IMR-90 (cell line): ENCODE data around the gene AIDA. TPM values are rescaled to one million over a fixed set of nuclear protein-coding genes. Genes with fewer than 3 reads are reported as not detected.
A peak's percentile ranks its signal among the peaks of the same experiment; 100 is the strongest.

ENCODE experiments used
- ATAC-seq: fragments of 200-7000 bp; cut with Tn5 transposase; 2 replicates; pipeline ENCODE4 v1.9.1; 2020; ENCODE audit warnings: low read depth, mild to moderate bottlenecking, moderate library complexity
- BruUV-seq: library from RNA; stranded (reverse); fragments of 400-500 nt; replicated peaks from 2 replicates; lab custom pipeline; 2021; lab: Mats Ljungman, UMichigan
- CTCF ChIA-PET: fragments of 300-600 bp; formaldehyde crosslinking; extraction: SDS; loops from one replicate; lab custom pipeline; 2021; ENCODE audit warnings: antibody characterized with exemption; lab: Yijun Ruan, JAX
- POLR2A ChIA-PET: fragments of 300-600 bp; sonication (Branson Sonifier 250); formaldehyde crosslinking; loops from one replicate; lab custom pipeline; 2022; ENCODE audit warnings: antibody characterized with exemption; ENCODE audit not compliant: unreplicated experiment; lab: Charles Lee
- DNase-seq: peaks from one replicate; pipeline ENCODE4 v3.0.0; 2013
- H2AFZ ChIP-seq: replicated peaks from 2 replicates; pipeline ENCODE3; 2013; ENCODE audit warnings: low read length, mild to moderate bottlenecking; ENCODE audit not compliant: poor library complexity
- H2AK5ac ChIP-seq: 2 replicates; pipeline ENCODE4 v1.6.1; 2013; ENCODE audit warnings: low read depth, low read length, inconsistent platforms
- H2AK9ac ChIP-seq: replicated peaks from 2 replicates; pipeline ENCODE3; 2013; ENCODE audit warnings: mild to moderate bottlenecking, low read depth, low read length, moderate library complexity; ENCODE audit not compliant: poor library complexity
- H2BK120ac ChIP-seq: 2 replicates; pipeline ENCODE4 v1.6.1; 2013; ENCODE audit warnings: low read depth, low read length, inconsistent platforms
- H2BK15ac ChIP-seq: 3 replicates; pipeline ENCODE4 v1.6.1; 2013; ENCODE audit warnings: low read depth, low read length, inconsistent platforms
- H2BK20ac ChIP-seq: 2 replicates; pipeline ENCODE4 v1.6.1; 2013; ENCODE audit warnings: low read depth, mild to moderate bottlenecking, inconsistent platforms, low read length, moderate library complexity
- H2BK5ac ChIP-seq: 2 replicates; pipeline ENCODE4 v1.6.1; 2013; ENCODE audit warnings: mild to moderate bottlenecking, low read depth, low read length, inconsistent platforms; ENCODE audit not compliant: poor library complexity, severe bottlenecking
- H3K14ac ChIP-seq: replicated peaks from 2 replicates; pipeline ENCODE4 v1.6.1; 2013; ENCODE audit warnings: low read depth, low read length, inconsistent platforms
- H3K18ac ChIP-seq: 2 replicates; pipeline ENCODE4 v1.6.1; 2013; ENCODE audit warnings: low read depth, low read length, control low read depth
- H3K23ac ChIP-seq: 2 replicates; pipeline ENCODE4 v1.6.1; 2013; ENCODE audit warnings: low read depth, low read length, inconsistent platforms
- H3K27ac ChIP-seq: 2 replicates; pipeline ENCODE4 v1.5.1; 2013; ENCODE audit warnings: mild to moderate bottlenecking, control low read depth, low read length; ENCODE audit not compliant: insufficient read depth
- H3K27me3 ChIP-seq: 2 replicates; pipeline ENCODE4 v1.6.1; 2013; ENCODE audit warnings: low read length; ENCODE audit not compliant: control insufficient read depth, insufficient read depth
- H3K36me3 ChIP-seq: 2 replicates; pipeline ENCODE4 v1.6.1; 2013; ENCODE audit warnings: low read length, mixed read lengths; ENCODE audit not compliant: control insufficient read depth, insufficient read depth
- H3K4ac ChIP-seq: 2 replicates; pipeline ENCODE4 v1.6.1; 2013; ENCODE audit warnings: low read depth, low read length, inconsistent platforms
- H3K4me1 ChIP-seq: 2 replicates; pipeline ENCODE4 v1.6.1; 2013; ENCODE audit warnings: low read length, mixed read lengths; ENCODE audit not compliant: control insufficient read depth, insufficient read depth
- H3K4me2 ChIP-seq: 2 replicates; pipeline ENCODE4 v1.6.1; 2013; ENCODE audit warnings: low read depth, mild to moderate bottlenecking, control low read depth, low read length, moderate library complexity
- H3K4me3 ChIP-seq: 2 replicates; pipeline ENCODE4 v1.5.1; 2013; ENCODE audit warnings: low read depth, mild to moderate bottlenecking, control low read depth, low read length, moderate library complexity; ENCODE audit not compliant: insufficient read depth
- H3K56ac ChIP-seq: 2 replicates; pipeline ENCODE4 v1.6.1; 2013; ENCODE audit warnings: low read length, inconsistent platforms; ENCODE audit not compliant: insufficient read depth; ENCODE audit errors: extremely low read depth
- H3K79me1 ChIP-seq, 2 experiments: 2 replicates each; pipeline ENCODE4 v1.6.1; 2013; ENCODE audit warnings: low read length in 2 of 2, inconsistent platforms in 1 of 2, low read depth in 1 of 2
- H3K9ac ChIP-seq: 2 replicates; pipeline ENCODE4 v1.6.1; 2013; ENCODE audit warnings: low read depth, low read length, control low read depth
- H3K9me1 ChIP-seq: 2 replicates; pipeline ENCODE4 v1.6.1; 2013; ENCODE audit warnings: low read length, inconsistent platforms; ENCODE audit not compliant: insufficient read depth
- H3K9me3 ChIP-seq: 2 replicates; pipeline ENCODE4 v1.6.1; 2013; ENCODE audit warnings: low read length; ENCODE audit not compliant: control insufficient read depth, insufficient read depth
- H4K20me1 ChIP-seq: 2 replicates; pipeline ENCODE4 v1.6.1; 2013; ENCODE audit warnings: low read length, inconsistent platforms; ENCODE audit not compliant: insufficient read depth
- H4K5ac ChIP-seq: 2 replicates; pipeline ENCODE4 v1.6.1; 2013; ENCODE audit warnings: mild to moderate bottlenecking, low read depth, low read length, control low read depth
- H4K8ac ChIP-seq, 2 experiments: 2 replicates each; pipeline ENCODE4 v1.6.1; 2013; ENCODE audit warnings: low read depth in 2 of 2, low read length in 2 of 2, control low read depth in 1 of 2, inconsistent platforms in 1 of 2
- H4K91ac ChIP-seq: 2 replicates; pipeline ENCODE4 v1.6.1; 2013; ENCODE audit warnings: low read depth, low read length, inconsistent platforms; ENCODE audit not compliant: insufficient read depth
- CTCF ChIP-seq: conservative IDR thresholded peaks from 2 replicates; pipeline ENCODE4 v1.5.1; 2012; ENCODE audit warnings: mild to moderate bottlenecking, low read depth, low read length, improper control_type of control experiment
- FOS ChIP-seq: fragments of 150-350 bp; IDR thresholded peaks from 2 replicates; pipeline ENCODE4 v1.6.1; 2016; ENCODE audit warnings: low read depth, low read length
- MXI1 ChIP-seq: IDR thresholded peaks from 2 replicates; pipeline ENCODE4 v1.6.1; 2012; ENCODE audit warnings: low read depth, mild to moderate bottlenecking, low read length, moderate library complexity, borderline replicate concordance
- RCOR1 ChIP-seq: IDR thresholded peaks from 2 replicates; pipeline ENCODE4 v1.6.1; 2012; ENCODE audit warnings: mild to moderate bottlenecking, low read length, improper control_type of control experiment; ENCODE audit not compliant: insufficient replicate concordance
- WGBS, 2 experiments: methylation state at CpG; one replicate each; pipeline versions ENCODE4 v1.1.5 to v1.1.7; 2013; ENCODE audit warnings: missing lambda C conversion rate in 2 of 2; ENCODE audit not compliant: insufficient read length in 1 of 2; ENCODE audit errors: extremely low coverage in 2 of 2; 5-methylcytosine and 5-hydroxymethylcytosine counted together
- dilution Hi-C: fragments of 300-500 bp; cut with HindIII; formaldehyde crosslinking; loops from one replicate; pipeline ENCODE4 v1.14.3; 2018; ENCODE audit warnings: low sequenced_read_pairs; ENCODE audit not compliant: unreplicated experiment
- in situ Hi-C: fragments of 300-500 bp; cut with MboI; formaldehyde crosslinking; loops from 3 replicates; pipeline ENCODE4 v1.14.3; 2019; ENCODE audit warnings: low sequenced_read_pairs, inconsistent platforms, mixed read lengths
- intact Hi-C: fragments of 100-400 bp; cut with micrococcal nuclease; formaldehyde crosslinking; loops from 2 replicates; pipeline ENCODE4 v1.10.0; 2022
- polyA plus RNA-seq, 3 experiments: library from polyadenylated mRNA; depleted of rRNA; stranded (reverse); fragments of >200 nt; gene quantifications; 2 replicates each; pipeline ENCODE4 v1.2.3, GENCODE V29; 2012; ENCODE audit warnings: low replicate concordance in 1 of 3
- total RNA-seq: library from RNA; depleted of rRNA; stranded (reverse); fragments of >200 nt; gene quantifications from 2 replicates; pipeline ENCODE4 v1.2.3, GENCODE V29; 2012

Gene AIDA
- total and polyA plus RNA-seq, 2 of the 4 experiments (the other 2 are of a cell fraction), result 47.9 to 48.6 TPM

GRCh38 chr1:222709700-222710153 is 2.6 kb downstream of the AIDA start:
- Histone ChIP-seq H3K4me1 (no peaks in the 10 kb centered on the region), H2BK120ac (no peak overlapping the region), H3K4ac (no peak overlapping the region), H4K8ac (no peak overlapping the region), H3K9ac (no peak overlapping the region), H3K56ac (no peak overlapping the region), H3K27ac (no peak overlapping the region), H3K14ac (no peak overlapping the region), H2BK15ac (no peak overlapping the region), H2AK5ac (no peak overlapping the region), H3K27me3 (no peaks in the 10 kb centered on the region), H2AFZ (no peak overlapping the region), H4K91ac (no peak overlapping the region), H3K18ac (no peak overlapping the region), H3K4me3 (no peak overlapping the region), H4K20me1 (no peaks in the 10 kb centered on the region; the same call in 1 of the 2 replicates), H2BK20ac (no peak overlapping the region), H3K36me3 (no peaks in the 10 kb centered on the region), H3K9me3 (no peaks in the 10 kb centered on the region), H4K5ac (no peak overlapping the region), H3K23ac (peak overlapping the region; percentile 50; the same call in 1 of the 2 replicates), H3K9me1 (no peaks in the 10 kb centered on the region; the same call in 1 of the 2 replicates), H2BK5ac (no peak overlapping the region), H3K79me1 (peaks cover 6 to 49% of the 10 kb centered on the region in 2 experiments; a peak in 2 of 4 replicates), H3K4me2 (no peak overlapping the region), H2AK9ac (no peak overlapping the region)
- CTCF ChIA-PET, result interaction anchor here (0.8 kb wide), 1 partner anchor 989 kb away, joined by 3 read pairs; no protein-coding TSS in a partner anchor
- BruUV-seq, result TSS peak; percentile 39
- POLR2A ChIA-PET, result no interaction called here
- TF ChIP-seq RCOR1, result no peak
- no peak for TF ChIP-seq FOS
- TF ChIP-seq CTCF, result no peak
- TF ChIP-seq MXI1, result no peak
- intact Hi-C loops (loop anchor here (2.0 kb wide), 1 partner anchor 65 kb away; no protein-coding TSS in a partner anchor), dilution Hi-C loops (no loop called here), in situ Hi-C loops (no loop called here)
- ATAC-seq (no peak), DNase-seq (peak; percentile 5)
- WGBS, 2 experiments, result no CpG with 5 or more reads among the region's 5 CpGs
